ENCODE results near the gene CSNK1D. TPM values are rescaled to one million over a fixed set of nuclear protein-coding genes. Genes with fewer than 3 reads are reported as not detected.

Gene CSNK1D
- total and polyA plus RNA-seq, 2 experiments from 2014 or later, result 55.3 to 66.4 TPM

DNA sequence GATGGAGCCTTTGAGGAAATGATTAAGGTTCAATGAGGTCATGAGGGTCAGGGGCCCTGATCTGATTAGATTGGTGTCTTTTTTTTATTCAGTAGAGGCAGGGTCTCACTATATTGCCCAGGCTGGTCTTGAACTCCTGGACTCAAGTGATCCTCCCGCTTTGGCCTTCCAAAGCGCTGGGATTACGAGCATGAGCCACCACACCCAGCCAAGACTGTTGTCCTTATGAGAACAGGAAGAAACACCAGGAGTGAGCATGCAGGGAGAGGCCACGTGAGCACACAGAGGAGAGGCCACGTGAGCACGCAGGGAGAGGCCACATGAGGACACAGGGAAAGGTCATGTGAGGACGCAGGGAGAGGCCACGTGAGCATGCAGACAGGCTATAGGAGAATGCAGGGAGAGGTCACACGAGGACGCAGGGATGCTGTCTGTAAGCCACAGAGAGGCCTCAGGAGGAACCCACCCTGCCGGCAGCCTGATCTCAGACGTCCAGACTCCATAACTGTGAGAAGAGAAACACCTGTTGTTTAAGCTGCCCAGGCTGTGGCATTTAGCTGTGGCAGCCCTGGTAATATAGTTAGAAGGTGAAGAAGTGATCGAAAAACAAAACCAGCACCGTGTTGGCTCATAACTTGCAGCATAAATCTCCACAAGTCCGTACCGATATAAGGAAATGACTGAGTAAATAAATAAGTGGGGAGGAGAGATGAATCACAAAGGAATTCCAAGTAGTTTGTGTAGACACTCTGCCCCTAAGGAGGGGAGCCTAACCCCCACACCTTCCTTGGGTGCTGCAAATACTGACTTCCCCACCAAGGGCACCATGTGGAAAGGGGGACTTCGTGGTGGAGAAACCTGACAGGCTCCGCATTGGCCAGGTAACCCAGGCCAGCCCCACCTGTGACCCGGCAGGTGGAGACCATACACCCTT lies 14.6 kb upstream of the CSNK1D start:
- no peak overlapping the region for H3K4me2 ChIP-seq

More for the DNA sequence above, 14.6 kb upstream of the CSNK1D start:
- H3K4me3 ChIP-seq, result no peak overlapping the region
- DNase-seq (ENCODE audit: low spot score), result no peak
- Mint-ChIP-seq H3K9me3 (no peaks in the 10 kb centered on the region; the same call in 2 of the 3 replicates), H3K4me3 (no peak overlapping the region), H3K4me1 (peaks cover 5% of the 10 kb centered on the region; the same call in 1 of the 3 replicates), H3K36me3 (ENCODE audit: low read depth) (no peaks in the 10 kb centered on the region; the same call in 2 of the 3 replicates), H3K27ac (no peak overlapping the region), H3K27me3 (ENCODE audit: insufficient read depth, low read depth, poor library complexity) (peaks cover 4% of the 10 kb centered on the region)
- no peak overlapping the region for H2AFZ ChIP-seq
- H3K36me3 ChIP-seq (ENCODE audit: insufficient read depth), result no peaks in the 10 kb centered on the region
- ATAC-seq, result no peak
- no peaks in the 10 kb centered on the region for H3K27me3 ChIP-seq (ENCODE audit: insufficient read depth)
- no peak for TF ChIP-seq EZH2phosphoT487 (IDR thresholded peaks at IDR 0.05; ENCODE audit: unreplicated experiment)
- no peak for TF ChIP-seq POLR2AphosphoS5 (IDR thresholded peaks at IDR 0.05; ENCODE audit: low read depth)
- no peak for TF ChIP-seq CTCF (conservative IDR thresholded peaks at IDR 0.05; ENCODE audit: low read depth in 2 of 2)
- no peak for TF ChIP-seq JUNB (IDR thresholded peaks at IDR 0.05; ENCODE audit: unreplicated experiment)
- TF ChIP-seq, protein P1, sequence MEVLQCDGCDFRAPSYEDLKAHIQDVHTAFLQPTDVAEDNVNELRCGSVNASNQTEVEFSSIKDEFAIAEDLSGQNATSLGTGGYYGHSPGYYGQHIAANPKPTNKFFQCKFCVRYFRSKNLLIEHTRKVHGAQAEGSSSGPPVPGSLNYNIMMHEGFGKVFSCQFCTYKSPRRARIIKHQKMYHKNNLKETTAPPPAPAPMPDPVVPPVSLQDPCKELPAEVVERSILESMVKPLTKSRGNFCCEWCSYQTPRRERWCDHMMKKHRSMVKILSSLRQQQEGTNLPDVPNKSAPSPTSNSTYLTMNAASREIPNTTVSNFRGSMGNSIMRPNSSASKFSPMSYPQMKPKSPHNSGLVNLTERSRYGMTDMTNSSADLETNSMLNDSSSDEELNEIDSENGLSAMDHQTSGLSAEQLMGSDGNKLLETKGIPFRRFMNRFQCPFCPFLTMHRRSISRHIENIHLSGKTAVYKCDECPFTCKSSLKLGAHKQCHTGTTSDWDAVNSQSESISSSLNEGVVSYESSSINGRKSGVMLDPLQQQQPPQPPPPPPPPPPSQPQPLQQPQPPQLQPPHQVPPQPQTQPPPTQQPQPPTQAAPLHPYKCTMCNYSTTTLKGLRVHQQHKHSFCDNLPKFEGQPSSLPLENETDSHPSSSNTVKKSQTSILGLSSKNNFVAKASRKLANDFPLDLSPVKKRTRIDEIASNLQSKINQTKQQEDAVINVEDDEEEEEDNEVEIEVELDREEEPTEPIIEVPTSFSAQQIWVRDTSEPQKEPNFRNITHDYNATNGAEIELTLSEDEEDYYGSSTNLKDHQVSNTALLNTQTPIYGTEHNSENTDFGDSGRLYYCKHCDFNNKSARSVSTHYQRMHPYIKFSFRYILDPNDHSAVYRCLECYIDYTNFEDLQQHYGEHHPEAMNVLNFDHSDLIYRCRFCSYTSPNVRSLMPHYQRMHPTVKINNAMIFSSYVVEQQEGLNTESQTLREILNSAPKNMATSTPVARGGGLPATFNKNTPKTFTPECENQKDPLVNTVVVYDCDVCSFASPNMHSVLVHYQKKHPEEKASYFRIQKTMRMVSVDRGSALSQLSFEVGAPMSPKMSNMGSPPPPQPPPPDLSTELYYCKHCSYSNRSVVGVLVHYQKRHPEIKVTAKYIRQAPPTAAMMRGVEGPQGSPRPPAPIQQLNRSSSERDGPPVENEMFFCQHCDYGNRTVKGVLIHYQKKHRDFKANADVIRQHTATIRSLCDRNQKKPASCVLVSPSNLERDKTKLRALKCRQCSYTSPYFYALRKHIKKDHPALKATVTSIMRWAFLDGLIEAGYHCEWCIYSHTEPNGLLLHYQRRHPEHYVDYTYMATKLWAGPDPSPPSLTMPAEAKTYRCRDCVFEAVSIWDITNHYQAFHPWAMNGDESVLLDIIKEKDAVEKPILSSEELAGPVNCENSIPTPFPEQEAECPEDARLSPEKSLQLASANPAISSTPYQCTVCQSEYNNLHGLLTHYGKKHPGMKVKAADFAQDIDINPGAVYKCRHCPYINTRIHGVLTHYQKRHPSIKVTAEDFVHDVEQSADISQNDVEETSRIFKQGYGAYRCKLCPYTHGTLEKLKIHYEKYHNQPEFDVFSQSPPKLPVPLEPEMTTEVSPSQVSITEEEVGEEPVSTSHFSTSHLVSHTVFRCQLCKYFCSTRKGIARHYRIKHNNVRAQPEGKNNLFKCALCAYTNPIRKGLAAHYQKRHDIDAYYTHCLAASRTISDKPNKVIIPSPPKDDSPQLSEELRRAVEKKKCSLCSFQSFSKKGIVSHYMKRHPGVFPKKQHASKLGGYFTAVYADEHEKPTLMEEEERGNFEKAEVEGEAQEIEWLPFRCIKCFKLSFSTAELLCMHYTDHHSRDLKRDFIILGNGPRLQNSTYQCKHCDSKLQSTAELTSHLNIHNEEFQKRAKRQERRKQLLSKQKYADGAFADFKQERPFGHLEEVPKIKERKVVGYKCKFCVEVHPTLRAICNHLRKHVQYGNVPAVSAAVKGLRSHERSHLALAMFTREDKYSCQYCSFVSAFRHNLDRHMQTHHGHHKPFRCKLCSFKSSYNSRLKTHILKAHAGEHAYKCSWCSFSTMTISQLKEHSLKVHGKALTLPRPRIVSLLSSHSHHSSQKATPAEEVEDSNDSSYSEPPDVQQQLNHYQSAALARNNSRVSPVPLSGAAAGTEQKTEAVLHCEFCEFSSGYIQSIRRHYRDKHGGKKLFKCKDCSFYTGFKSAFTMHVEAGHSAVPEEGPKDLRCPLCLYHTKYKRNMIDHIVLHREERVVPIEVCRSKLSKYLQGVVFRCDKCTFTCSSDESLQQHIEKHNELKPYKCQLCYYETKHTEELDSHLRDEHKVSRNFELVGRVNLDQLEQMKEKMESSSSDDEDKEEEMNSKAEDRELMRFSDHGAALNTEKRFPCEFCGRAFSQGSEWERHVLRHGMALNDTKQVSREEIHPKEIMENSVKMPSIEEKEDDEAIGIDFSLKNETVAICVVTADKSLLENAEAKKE (CRISPR knock-in tag; IDR thresholded peaks at IDR 0.05), result no peak
- no peak for TF ChIP-seq STAT1 (IDR thresholded peaks at IDR 0.05; ENCODE audit: unreplicated experiment)
- no peak for TF ChIP-seq REST (IDR thresholded peaks at IDR 0.05; ENCODE audit: unreplicated experiment)
- TF ChIP-seq ZNF114 (CRISPR knock-in tag; IDR thresholded peaks at IDR 0.05), result no peak
- no peak for TF ChIP-seq ZNF331 (CRISPR knock-in tag; IDR thresholded peaks at IDR 0.05; ENCODE audit: low read depth)
- no peak for TF ChIP-seq CREB1 (CRISPR knock-in tag; IDR thresholded peaks at IDR 0.05; ENCODE audit: low read depth)
- no peak for TF ChIP-seq ETS1 (IDR thresholded peaks at IDR 0.05)
- TF ChIP-seq NANOG (IDR thresholded peaks at IDR 0.05; ENCODE audit: borderline replicate concordance), result no peak
- no peak for TF ChIP-seq EZH2 (IDR thresholded peaks at IDR 0.05; ENCODE audit: low read depth, unreplicated experiment)
- H4K20me1 ChIP-seq (replicated peaks; ENCODE audit: insufficient read depth), result no peaks in the 10 kb centered on the region
- no peak overlapping the region for H3K27ac ChIP-seq (ENCODE audit: low read depth)
- peaks cover 10% of the 10 kb centered on the region; the same call in 1 of the 2 replicates for H3F3A ChIP-seq (replicated peaks; ENCODE audit: low read depth)
- H3K9me2 ChIP-seq (ENCODE audit: insufficient read depth), result no peaks in the 10 kb centered on the region
- no peaks in the 10 kb centered on the region for H3K4me1 ChIP-seq (ENCODE audit: insufficient read depth)
- H3K79me2 ChIP-seq (replicated peaks; ENCODE audit: insufficient read depth), result 0 out of 2 replicates have a peak, but pooled peaks cover 3% of the 10 kb centered on the region
